ENCODE results near the gene PRPSAP2.
A peak's percentile ranks its signal among the peaks of the same experiment; 100 is the strongest.

GRCh38 chr17:18960803-18961511, 103.0 kb downstream of the PRPSAP2 start:
- TF ChIP-seq EZH2phosphoT487 (IDR thresholded peaks at IDR 0.05) = no peak
- TF ChIP-seq CTCF (IDR thresholded peaks at IDR 0.05) = peak; percentile 87

All from neural progenitor cell (in vitro differentiated cells).